Measurements from ENCODE around the gene CLK2. TPM values are rescaled to one million over a fixed set of nuclear protein-coding genes. Genes with fewer than 3 reads are reported as not detected.

Gene CLK2
- total and polyA plus RNA-seq, 2 of the 13 experiments (the other 11 are each of a cell fraction or from before 2014, with no cell fraction given): 20.1 to 73.5 TPM

DNA sequence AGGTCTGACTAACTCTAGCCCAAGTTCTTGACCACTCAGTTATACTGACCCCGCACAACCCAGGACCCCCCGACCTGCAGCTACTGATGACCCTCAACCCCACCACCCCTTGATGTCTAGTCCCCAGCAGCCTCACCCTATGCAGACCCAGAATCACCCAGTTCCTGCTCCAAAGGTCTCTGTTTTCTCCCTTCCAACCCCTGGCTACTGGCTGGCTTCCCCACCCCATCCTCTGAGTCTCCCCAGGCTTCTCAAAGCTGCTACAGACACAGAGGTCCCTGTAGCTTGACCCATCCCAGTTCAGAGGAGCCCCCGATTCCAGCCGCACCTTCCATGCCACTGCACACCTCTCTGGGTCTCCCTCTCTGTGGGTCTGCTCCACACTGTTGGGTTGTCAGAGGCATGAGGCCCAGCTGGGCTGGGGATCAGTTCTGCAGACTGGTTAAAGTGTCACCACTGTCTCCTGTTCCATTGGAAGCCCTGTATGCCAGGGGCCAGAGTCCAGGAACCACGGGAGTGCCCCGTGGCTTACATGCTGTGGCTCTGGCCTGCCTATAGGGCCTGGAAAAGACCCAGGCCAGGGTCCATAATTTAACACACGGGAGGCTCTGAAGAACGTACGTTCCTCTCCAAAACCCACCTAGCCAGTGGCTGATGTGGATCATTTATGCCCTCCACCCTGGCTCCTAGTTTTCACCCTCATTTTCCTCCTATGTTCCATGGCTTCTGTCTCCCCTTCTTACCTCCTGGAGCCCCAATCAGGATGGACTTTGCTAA lies 27.4 kb upstream of the CLK2 start (continued):
- TF ChIP-seq, protein P1, sequence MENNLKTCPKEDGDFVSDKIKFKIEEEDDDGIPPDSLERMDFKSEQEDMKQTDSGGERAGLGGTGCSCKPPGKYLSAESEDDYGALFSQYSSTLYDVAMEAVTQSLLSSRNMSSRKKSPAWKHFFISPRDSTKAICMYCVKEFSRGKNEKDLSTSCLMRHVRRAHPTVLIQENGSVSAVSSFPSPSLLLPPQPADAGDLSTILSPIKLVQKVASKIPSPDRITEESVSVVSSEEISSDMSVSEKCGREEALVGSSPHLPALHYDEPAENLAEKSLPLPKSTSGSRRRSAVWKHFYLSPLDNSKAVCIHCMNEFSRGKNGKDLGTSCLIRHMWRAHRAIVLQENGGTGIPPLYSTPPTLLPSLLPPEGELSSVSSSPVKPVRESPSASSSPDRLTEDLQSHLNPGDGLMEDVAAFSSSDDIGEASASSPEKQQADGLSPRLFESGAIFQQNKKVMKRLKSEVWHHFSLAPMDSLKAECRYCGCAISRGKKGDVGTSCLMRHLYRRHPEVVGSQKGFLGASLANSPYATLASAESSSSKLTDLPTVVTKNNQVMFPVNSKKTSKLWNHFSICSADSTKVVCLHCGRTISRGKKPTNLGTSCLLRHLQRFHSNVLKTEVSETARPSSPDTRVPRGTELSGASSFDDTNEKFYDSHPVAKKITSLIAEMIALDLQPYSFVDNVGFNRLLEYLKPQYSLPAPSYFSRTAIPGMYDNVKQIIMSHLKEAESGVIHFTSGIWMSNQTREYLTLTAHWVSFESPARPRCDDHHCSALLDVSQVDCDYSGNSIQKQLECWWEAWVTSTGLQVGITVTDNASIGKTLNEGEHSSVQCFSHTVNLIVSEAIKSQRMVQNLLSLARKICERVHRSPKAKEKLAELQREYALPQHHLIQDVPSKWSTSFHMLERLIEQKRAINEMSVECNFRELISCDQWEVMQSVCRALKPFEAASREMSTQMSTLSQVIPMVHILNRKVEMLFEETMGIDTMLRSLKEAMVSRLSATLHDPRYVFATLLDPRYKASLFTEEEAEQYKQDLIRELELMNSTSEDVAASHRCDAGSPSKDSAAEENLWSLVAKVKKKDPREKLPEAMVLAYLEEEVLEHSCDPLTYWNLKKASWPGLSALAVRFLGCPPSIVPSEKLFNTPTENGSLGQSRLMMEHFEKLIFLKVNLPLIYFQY (CRISPR knock-in tag; IDR thresholded peaks at IDR 0.05; ENCODE audit: borderline replicate concordance): peak; percentile 96
- TF ChIP-seq SOX13 (IDR thresholded peaks at IDR 0.05): no peak
- TF ChIP-seq SOX13 (CRISPR knock-in tag; conservative IDR thresholded peaks at IDR 0.05 in 1 of 2, IDR thresholded peaks at IDR 0.05 in 1 of 2): peak in 1 of 2 experiments; percentile 69; a peak in 2 of 4 replicates
- TF ChIP-seq ETV5 (CRISPR knock-in tag; IDR thresholded peaks at IDR 0.05; ENCODE audit: borderline replicate concordance): peak; percentile 68; the same call in 1 of the 2 replicates
- TF ChIP-seq ZBTB42 (CRISPR knock-in tag; IDR thresholded peaks at IDR 0.05): no peak
- TF ChIP-seq SIN3B (IDR thresholded peaks at IDR 0.05; ENCODE audit: low read length): no peak
- TF ChIP-seq, protein P2, sequence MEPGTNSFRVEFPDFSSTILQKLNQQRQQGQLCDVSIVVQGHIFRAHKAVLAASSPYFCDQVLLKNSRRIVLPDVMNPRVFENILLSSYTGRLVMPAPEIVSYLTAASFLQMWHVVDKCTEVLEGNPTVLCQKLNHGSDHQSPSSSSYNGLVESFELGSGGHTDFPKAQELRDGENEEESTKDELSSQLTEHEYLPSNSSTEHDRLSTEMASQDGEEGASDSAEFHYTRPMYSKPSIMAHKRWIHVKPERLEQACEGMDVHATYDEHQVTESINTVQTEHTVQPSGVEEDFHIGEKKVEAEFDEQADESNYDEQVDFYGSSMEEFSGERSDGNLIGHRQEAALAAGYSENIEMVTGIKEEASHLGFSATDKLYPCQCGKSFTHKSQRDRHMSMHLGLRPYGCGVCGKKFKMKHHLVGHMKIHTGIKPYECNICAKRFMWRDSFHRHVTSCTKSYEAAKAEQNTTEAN (CRISPR knock-in tag; conservative IDR thresholded peaks at IDR 0.05): peak; percentile 92
- no peak for TF ChIP-seq CENPX (CRISPR knock-in tag; IDR thresholded peaks at IDR 0.05)
- TF ChIP-seq SIN3A (IDR thresholded peaks at IDR 0.05; ENCODE audit: borderline replicate concordance, low read depth, low read length): peak; percentile 78; the same call in 1 of the 2 replicates
- TF ChIP-seq, protein P3, sequence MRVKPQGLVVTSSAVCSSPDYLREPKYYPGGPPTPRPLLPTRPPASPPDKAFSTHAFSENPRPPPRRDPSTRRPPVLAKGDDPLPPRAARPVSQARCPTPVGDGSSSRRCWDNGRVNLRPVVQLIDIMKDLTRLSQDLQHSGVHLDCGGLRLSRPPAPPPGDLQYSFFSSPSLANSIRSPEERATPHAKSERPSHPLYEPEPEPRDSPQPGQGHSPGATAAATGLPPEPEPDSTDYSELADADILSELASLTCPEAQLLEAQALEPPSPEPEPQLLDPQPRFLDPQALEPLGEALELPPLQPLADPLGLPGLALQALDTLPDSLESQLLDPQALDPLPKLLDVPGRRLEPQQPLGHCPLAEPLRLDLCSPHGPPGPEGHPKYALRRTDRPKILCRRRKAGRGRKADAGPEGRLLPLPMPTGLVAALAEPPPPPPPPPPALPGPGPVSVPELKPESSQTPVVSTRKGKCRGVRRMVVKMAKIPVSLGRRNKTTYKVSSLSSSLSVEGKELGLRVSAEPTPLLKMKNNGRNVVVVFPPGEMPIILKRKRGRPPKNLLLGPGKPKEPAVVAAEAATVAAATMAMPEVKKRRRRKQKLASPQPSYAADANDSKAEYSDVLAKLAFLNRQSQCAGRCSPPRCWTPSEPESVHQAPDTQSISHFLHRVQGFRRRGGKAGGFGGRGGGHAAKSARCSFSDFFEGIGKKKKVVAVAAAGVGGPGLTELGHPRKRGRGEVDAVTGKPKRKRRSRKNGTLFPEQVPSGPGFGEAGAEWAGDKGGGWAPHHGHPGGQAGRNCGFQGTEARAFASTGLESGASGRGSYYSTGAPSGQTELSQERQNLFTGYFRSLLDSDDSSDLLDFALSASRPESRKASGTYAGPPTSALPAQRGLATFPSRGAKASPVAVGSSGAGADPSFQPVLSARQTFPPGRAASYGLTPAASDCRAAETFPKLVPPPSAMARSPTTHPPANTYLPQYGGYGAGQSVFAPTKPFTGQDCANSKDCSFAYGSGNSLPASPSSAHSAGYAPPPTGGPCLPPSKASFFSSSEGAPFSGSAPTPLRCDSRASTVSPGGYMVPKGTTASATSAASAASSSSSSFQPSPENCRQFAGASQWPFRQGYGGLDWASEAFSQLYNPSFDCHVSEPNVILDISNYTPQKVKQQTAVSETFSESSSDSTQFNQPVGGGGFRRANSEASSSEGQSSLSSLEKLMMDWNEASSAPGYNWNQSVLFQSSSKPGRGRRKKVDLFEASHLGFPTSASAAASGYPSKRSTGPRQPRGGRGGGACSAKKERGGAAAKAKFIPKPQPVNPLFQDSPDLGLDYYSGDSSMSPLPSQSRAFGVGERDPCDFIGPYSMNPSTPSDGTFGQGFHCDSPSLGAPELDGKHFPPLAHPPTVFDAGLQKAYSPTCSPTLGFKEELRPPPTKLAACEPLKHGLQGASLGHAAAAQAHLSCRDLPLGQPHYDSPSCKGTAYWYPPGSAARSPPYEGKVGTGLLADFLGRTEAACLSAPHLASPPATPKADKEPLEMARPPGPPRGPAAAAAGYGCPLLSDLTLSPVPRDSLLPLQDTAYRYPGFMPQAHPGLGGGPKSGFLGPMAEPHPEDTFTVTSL (CRISPR knock-in tag; IDR thresholded peaks at IDR 0.05; ENCODE audit: borderline replicate concordance): peak; percentile 86
- TF ChIP-seq SMARCE1 (IDR thresholded peaks at IDR 0.05; ENCODE audit: borderline replicate concordance): no peak
- TF ChIP-seq RFX1 (IDR thresholded peaks at IDR 0.05): no peak
- TF ChIP-seq CBX5 (CRISPR knock-in tag; IDR thresholded peaks at IDR 0.05; ENCODE audit: borderline replicate concordance): peak; percentile 83; the same call in 1 of the 2 replicates
- no peak for TF ChIP-seq SCMH1 (CRISPR knock-in tag; IDR thresholded peaks at IDR 0.05; ENCODE audit: borderline replicate concordance)
- peak; percentile 83; the same call in 1 of the 2 replicates for TF ChIP-seq ZBTB20 (CRISPR knock-in tag; IDR thresholded peaks at IDR 0.05; ENCODE audit: borderline replicate concordance, low read depth)
- no peak for TF ChIP-seq AGO1 (IDR thresholded peaks at IDR 0.05; ENCODE audit: low read depth, low read length, poor library complexity, severe bottlenecking)
- TF ChIP-seq ZSCAN31 (CRISPR knock-in tag; IDR thresholded peaks at IDR 0.05; ENCODE audit: low read depth): peak; percentile 42; the same call in 1 of the 2 replicates
- TF ChIP-seq FIP1L1 (IDR thresholded peaks at IDR 0.05; ENCODE audit: borderline replicate concordance, insufficient read depth, low read depth, low read length): no peak

Data from HepG2 (cell line).